Stimulated activated CD8-positive, alpha-beta memory T cell treated with anti-CD3 and anti-CD28 coated beads, Interleukin-12 subunit alpha, Interleukin-12 subunit beta, amount 100 ng/mL, for 4 hours (primary cell): ENCODE measurements around the gene KLHL30.
"Not testable (repeated sequence)": the region's sequence is repeated elsewhere in the genome, so short reads cannot be mapped to it uniquely, and the experiment has no call there.

ENCODE experiments used
- DNase-seq: peaks from one replicate; pipeline ENCODE4 v3.0.0-alpha.2; 2020; ENCODE audit warnings: low read depth

KLHL30 gene

DNA sequence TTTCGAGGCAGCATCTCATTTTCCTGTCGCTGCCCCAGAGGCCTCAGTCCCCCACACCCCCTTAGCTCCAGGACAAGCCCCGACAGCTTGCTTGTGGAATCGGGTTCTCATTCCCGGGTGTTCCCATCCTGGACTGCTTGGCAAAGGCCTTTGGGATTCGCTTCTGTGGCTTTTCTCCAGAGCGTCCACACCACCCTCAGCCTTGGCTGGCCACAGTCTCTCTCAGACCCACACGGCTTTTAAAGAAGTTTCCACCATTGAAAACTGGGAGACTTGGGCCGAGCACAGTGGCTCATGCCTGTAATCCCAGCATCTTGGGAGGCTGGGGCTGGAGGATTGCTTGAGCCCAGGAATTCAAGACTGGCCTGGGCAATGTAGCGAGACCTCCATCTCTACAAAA is 35.6 kb upstream of the KLHL30 start:
- no peak for DNase-seq

DNA sequence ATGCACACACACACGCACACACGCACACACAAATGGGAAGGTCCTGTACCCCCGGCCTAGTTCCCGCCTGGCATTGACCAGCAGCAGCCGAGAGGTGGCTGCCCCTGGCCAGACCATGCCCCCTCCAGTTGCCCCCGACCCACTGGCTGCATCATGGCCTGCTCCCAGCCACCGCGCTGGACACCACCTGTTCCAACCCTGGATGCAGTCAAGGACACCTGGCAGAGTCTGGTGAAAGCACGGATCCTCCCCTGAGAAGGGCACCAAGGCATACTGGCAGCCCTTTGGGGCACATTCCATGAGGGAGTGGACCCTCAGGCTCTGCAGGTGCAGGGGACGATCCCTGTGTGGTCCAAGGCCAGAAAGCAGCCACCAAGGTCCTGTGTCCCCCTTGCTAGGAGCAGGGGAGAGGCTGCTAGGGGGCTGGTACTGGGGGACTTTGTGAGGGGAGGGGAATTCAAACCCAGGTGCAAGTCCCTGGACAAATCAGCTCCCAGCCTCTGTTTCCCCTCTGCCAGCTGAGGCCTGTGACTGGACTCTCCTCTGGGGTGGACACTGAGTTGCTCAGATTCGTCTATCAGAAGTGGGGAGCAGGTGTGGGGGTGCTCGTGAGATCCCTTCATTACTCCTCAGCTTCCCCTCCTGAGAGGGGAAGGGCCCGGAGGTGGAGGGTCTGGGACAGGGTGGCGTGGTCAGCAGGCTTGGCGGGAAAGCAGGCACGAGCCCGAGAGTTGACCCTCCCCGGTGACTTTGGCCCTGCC is 34.8 kb upstream of the KLHL30 start:
- no peak for DNase-seq

DNA sequence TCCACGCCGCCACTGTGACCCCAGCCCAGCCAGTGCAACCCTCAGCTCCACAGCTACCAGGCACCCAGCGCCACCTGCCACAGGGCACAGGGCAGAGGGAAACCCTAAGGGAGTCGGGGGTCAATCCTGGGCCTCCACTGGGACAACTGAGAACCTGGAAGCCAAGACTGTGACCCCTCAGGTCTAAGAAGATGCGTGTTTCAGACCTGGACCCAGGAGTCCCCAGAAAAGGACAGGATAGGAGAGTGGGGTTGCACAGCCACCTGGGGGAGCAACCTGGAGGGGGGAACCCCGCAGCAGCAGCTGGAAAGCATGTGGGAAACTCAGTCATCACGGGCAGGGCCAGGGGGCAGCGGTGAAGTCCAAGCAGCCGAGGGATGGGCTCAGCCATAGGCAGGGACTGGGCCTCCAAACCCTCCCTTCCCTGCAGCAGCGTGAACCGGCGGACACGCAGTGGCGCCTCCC is 34.2 kb upstream of the KLHL30 start:
- no peak for DNase-seq

DNA sequence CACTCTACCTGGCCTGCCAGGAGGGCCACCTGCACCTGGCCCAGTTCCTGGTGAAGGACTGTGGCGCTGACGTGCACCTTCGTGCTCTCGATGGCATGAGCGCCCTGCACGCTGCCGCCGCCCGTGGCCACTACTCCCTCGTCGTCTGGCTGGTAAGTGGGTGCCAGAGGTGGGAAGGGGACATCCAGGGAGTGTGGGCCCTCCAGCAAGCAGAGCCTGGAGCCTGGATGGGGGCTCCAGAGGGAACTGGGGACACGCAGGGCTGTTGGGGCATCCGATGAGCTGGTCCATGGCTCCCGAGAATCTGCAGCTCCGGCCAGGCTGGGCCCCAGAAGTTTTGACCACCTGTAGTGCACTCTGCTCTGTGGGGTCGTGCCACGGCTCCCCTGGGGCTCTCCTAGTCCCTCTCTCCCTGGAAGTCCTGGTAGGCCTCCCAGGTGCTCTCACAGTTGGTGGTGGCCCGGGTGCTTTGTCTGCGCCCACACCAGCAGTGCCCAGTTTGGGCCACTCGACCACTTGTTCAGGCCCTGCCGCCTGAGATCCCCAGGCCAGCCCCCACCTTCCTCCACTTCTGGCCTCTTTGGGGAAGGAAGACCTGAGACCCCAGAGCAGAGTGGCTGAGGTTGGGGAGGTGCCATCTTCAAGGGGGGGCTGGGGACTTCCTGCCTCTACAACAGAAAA is 33.6 kb upstream of the KLHL30 start:
- no peak for DNase-seq

DNA sequence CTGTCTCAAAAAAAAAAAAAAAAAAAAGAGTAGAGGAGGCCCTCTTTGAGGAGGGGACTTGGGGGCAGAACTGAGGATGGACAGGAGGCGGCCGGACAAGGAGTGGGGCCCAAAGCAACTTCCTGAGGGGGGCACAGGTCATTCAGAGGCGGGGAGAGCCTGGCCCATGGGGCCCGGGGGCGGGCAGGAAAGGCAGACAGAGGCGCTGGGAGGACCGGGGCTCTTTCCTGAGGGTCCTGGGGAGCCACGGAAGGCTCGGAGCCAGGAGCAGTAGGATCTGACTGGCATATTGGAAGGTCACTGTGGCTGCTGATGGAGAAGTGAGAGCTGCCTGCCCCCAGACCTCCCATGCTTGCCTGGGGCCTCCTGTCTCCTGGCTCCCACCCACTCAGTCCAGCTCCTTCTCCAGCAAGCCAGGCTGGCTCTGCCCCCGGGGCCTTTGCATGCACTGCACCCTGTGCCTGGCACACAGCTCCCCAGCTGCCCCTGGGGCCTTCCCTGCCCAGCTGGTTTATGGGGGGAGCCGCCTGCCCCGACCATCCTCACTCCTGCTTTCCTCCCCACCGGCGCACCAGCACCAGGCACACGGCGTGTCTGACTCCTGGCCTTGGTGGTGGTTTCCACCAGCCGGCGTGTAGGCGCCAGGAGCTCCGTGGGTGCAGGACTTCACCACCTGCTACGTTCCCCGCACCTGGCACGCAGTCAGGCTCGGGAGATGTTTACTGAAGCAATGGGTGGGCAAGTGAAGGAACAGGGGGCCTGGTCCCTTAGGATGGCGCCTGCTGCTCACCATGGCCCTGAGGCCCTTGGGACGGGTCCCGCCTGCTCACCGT is 32.7 kb upstream of the KLHL30 start:
- no peak for DNase-seq

DNA sequence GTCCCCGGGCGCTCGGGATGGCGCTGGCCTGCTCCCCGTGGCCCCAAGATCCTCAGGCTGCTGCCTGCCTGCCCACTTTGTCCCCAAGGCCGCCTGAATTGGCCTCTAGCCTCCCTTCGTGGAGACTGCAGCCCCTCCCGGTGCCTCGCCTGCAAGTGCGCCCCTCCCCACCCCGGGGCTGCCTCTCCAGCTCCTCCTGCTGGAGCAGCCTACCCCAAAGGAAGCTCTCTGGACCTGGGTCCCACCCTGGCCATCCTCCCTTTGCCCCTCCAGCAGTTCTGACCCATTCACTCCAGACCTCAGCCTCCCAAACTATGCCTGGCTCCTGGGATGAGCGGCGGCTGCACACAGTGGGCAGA is 32.1 kb upstream of the KLHL30 start:
- DNase-seq, result no peak

DNA sequence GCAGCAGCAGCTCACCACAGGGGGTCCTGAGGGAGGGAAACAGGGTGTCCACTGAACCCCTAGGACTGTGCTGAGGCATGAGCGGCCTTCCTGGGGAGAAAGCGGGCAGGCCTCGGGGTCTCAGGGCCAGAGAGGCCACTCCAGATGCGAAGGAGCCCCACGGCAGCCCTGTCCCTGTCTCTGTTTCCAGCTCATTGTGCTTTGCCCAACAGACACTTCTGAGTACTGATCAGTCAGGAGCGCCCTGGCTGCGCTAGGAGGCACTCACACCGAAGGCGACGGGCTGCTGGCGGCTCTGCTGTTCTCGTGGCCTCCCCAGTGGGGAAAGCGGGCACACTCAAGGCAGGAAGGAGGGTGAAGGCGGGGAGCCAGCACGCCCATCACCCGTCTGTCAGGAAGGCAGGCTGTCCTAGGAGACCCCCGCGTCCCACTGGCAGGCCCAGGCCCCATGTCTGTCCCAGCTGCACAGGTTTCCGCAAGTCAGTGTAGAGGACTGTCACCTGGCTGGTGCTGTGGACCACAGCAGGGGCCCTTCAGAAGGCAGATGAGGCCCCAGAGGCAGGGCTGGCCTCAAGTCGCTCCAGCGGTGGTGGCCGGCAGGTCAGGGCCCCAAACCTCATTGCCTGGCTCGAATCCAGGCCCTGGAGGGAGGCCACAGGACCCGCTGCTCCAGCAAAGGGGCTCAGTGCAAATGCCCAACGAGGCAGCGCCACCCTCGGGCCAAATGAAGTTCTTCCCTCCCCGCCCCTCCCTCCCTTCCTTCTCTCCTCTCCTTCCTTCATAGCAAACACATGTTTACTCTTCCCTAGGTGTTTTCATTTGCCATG is 31.6 kb upstream of the KLHL30 start:
- DNase-seq, result no peak

DNA sequence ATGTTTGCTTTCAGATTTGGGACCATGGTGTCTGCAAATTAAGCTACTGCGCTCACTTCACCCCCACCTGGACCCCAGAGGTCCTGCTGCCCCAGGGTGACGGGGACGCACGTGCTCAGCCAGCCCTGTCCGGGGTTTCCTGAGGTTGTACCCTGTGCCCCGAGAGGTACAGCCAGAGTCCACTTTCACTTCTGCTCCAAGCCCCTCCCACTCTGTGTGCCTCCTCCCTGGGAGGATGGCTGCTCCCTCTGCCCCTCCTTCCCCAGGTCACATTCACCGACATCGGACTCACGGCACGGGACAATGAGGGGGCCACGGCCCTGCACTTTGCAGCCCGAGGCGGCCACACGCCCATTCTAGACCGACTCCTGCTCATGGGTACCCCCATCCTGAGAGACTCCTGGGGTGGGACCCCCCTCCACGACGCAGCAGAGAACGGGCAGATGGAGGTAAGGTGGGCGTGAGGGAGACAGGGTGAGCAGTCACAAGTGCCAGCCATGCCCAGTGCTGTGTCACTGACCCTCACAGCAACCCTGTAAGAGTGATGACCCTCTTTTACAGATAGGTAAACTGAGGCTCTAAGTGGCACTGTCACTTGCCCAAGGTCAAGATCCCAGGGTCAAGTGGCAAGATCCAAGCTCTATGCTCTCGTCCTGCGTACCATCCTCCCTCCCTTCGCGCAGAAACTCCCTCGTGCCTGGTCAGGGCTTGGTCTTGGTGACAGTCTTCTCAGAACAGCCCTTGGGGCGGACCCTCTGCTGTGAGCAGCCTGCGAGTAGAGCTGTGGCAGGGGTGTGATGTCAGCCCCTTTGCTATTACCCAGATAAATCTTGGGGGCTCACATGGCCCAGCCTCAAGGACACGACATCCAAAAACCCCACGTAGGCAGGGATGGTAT is 30.7 kb upstream of the KLHL30 start:
- DNase-seq, result no peak

DNA sequence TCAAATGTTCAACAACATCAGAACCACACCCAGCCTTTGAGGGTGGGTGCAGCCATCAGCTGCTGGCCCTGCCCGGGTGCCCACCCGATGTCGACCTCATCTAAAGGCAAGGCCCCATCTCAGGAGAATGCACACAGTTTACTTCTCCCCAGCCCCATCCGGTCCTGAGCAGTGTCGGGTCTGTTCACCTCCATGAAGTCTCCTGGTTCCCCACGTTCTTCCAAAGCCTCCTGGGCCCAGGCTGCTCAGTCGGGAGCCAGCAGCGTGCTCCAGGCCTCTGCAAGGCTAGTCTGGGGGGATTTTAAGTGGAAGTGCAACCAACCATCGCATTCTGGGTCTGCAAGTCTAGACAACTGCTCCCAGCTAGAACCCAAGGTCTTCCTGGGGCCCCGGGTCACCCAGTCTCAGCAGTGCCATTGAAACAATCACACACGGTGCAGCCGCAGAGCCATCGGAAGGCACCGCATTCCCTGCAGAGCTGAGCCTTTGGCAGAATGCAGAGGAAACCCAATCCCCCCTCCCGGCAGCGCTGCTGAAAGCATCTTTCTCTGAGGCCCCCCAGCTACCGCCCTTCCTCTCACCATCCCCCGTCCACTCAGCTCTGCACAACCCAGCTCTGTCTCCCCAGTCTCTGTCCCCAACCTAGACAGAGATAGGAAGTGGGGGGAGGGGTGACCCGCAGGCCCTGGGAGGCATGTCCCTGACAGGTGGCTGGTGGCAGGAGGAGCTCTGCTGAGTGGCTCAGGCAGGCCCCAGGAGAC is 29.9 kb upstream of the KLHL30 start:
- no peak for DNase-seq

DNA sequence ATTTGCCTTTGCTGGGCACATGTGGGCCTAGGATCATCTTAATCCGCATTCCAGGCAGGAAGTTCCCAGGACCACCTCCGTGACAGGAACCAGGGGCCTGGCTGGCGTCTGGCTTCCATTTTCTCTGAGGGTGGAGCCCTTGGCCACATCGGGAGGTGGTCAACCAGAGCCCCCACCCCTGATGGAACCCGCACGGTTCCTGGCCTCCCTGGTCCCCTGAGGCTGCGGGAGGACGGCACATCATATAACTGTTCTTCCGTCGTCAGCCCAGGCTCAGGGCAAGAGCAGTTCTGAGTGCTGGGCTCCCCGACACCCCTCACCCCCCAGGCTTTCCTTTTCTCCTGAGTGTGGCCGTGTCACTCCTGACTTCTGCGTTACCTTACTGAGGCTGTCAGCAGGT is 24.9 kb upstream of the KLHL30 start:
- no peak for DNase-seq

DNA sequence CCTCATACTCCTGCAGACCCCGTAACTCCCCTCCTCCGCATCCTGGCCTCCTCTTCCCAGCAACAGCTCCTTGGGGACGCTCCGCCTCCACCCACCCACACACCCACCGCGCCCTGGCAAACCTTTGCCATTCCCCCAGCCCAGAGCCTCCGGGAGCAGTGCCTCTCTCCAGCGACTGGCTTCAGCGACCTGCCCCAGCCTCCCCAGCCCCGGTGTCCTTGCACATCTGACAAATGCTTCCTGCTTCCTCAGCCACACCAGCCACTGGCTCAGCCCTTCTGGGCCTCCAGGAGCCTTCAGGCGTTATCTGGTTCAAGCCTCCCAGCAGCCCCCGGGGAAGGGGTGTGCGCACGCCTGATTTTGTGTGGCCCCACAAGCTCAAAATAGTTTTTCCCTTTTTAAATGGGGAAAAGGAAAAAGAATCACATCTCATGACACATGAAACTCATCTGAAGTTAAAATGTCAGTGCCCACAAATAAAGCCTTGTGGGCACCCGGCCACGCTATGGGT is 24.1 kb upstream of the KLHL30 start:
- no peak for DNase-seq

DNA sequence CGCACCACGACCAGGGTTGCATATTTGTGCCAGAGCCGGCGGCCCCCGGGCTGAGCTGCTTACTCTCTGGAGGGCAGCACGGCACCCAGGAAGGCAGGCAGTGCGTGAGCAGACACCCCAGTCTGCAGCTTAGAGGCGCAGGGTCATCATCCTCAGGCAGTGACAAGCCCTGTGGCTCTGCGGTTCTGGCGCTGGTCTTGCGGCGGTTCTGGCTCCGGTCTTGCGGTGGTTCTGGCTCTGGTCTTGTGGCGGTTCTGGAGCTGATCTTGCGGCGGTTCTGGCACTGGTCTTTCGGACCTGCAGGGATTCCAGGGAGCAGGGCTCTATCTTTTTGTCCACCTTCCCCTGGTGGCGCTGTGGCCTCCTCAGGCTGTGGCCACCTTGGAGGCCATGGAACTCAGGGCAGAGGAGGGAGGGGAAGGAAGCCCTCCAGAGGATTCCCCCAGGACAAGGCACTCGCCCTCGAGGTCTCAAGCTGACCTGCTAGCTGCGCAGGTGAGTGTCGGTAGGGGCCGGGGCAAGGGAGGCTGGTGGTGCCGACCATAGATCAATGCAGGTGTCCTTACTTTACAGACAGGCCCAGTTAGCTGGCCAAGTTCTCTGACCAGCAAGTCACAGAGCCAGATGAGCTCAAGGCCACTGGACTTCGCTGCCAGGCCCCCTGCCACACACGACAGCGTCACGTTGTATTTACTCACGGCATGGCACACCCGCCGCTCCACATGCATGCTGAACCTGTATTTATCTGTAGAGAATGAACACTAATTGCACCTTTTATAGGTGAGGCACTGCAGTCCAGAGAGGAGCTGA is 23.4 kb upstream of the KLHL30 start:
- DNase-seq, result no peak

DNA sequence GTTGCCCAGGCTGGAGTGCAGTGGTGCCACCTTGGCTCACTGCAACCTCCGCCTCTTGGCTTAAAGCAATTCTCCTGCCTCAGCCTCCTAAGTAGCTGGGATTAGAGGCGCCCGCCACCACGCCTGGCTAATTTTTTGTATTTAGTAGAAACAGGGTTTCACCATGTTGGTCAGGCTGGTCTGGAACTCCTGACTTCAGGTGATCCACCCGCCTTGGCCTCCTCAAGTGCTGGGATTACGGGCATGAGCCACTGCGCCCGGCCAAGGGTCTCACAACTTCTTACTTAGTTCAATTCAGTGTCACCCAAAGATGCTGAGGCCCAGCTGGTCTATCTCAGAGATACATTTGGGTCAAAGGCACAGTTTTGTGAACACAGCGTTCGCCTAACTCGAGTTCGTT is 22.8 kb upstream of the KLHL30 start:
- DNase-seq, result not testable (repeated sequence)

DNA sequence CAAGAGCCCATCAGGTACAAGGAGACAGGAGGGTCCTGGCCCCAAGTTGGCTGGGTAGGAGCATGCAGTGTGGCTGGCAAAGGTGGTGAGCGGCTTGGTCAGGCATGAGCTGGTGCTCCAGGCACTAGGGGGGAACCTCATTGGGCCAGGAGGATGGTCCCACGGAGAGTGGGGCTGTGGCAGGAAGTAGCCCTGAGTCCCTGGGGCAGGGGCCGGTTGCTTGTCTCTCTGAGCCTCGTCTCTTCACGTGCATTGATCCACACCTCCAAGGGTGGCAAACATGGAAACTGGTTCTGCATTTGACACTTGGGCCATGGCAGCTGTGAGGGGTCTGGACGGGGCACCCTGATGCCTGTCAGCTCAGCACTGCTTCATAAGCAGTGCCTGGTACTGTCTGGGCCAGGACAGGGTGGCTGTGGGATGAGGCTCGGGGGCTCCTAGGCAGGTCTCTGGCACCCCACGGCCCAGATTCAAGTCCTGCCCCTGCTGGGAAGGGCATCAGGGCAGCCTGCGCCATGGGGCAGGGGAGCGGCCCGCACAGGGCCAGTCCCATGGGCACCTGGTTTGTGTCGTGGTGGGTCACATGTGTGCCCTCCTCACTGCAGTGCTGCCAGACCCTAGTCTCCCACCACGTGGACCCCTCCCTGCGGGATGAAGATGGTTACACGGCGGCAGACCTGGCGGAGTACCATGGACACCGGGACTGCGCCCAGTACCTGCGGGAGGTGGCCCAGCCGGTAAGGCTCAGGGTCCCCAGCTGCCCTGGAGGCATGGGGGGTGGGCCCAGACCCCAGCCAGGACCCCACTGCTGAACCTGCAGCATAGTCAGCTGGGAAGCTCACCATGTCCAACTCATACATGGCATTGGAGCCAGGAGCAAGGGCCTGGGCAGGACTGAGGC is 21.9 kb upstream of the KLHL30 start:
- DNase-seq, result no peak

DNA sequence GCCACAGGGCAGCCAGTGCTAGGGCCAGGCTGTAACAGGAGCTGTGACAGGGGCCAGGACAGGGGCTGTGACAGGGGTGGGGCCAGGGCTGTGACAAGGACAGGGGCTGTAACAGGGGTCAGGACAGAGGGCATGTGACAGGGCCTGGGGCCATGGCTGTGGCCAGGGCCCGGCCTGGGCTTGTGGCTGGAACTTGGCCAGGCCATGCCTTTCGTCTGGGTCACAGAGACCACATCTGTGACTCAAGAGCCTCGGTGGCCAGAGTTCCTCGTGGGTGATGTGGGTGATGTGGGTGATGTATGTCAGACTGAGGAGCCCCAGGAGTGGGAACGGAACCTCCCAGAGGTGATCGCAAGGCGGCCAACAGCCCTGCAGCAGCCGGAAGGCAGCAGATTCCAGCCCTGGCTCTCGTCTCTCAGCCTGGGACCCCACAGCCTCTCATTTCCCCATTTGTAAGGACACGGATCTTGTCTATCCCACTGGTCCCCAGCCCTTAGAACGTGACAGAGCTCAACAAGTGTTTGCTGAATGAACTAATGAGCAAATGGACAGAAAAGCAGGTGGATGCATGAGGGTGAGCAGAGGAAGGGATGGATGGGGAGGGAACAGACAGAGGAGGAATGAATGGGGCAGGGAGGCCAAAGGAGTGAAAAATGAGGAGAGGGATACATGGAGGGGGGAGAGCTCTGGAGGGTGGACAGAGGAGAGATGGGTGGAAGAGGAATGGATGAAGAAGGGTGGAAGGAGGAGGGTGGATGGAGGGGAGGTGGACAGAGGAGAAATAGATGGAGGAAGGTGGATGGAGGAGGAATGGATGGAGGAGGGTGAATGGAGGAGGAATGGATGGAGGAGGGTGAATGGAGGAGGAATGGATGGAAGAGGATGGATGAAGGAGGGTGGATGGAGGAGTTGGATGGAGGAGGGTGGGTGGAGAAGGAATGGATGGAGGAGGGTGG is 21.0 kb upstream of the KLHL30 start:
- no peak for DNase-seq

DNA sequence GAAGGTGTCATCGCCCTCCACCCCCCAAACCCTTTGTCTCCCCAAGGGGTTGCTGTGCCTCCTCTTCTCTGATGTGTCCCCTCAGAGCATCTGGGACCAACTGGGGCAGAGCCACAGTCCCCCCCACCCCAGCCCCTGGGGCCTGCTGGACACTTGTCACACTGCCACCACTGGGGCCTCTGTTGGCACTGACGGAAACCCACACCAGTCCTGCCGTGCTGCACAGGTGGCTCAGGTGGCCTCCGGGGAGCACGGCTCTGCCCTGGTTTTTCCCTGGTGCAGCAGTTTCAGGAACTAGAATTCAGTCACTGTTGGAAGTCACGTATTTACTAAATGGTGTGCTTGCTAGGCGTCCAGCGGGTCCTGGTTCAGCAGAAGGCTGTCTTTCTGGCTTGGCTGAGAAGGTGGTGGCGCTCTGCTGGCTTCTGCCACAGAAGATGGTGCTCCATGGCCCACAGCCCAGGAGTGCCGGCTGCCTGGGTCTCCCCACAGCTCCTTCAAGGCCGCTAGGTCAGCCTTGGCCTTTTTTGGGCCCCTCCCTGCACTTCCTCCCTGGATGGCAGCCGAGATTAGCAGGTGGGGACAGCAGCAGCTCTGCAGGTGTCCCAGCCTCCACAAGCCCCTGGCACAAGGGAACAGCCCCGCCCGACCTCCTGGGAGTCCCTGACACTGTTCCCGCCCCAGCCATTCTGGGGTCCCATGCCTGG is 18.6 kb upstream of the KLHL30 start:
- no peak for DNase-seq
